IMR-90 (cell line): Measurements from ENCODE around the gene FBXW7.
"Not testable (repeated sequence)": the region's sequence is repeated elsewhere in the genome, so short reads cannot be mapped to it uniquely, and the experiment has no call there.

Experiments
- BHLHE40 ChIP-seq: fragments of 150-350 bp; IDR thresholded peaks from 2 replicates; pipeline ENCODE4 v1.6.1; 2016; ENCODE audit warnings: mild to moderate bottlenecking, low read depth, low read length
- POLR2A ChIP-seq: IDR thresholded peaks from 2 replicates; pipeline ENCODE4 v1.6.1; 2012; ENCODE audit warnings: mild to moderate bottlenecking, low read depth, low read length
- RAD21 ChIP-seq: IDR thresholded peaks from 2 replicates; pipeline ENCODE4 v1.6.1; 2012; ENCODE audit warnings: low read length, improper control_type of control experiment
- SMC3 ChIP-seq: fragments of 150-350 bp; IDR thresholded peaks from 2 replicates; pipeline ENCODE4 v1.6.1; 2016; ENCODE audit warnings: low read depth, mild to moderate bottlenecking, antibody characterized with exemption, low read length, moderate library complexity
- TF ChIP-seq, protein P1 (sequence below): conservative IDR thresholded peaks from 2 replicates; pipeline ENCODE4 v1.5.1; 2012; ENCODE audit warnings: mild to moderate bottlenecking, low read depth, low read length, improper control_type of control experiment

DNA sequence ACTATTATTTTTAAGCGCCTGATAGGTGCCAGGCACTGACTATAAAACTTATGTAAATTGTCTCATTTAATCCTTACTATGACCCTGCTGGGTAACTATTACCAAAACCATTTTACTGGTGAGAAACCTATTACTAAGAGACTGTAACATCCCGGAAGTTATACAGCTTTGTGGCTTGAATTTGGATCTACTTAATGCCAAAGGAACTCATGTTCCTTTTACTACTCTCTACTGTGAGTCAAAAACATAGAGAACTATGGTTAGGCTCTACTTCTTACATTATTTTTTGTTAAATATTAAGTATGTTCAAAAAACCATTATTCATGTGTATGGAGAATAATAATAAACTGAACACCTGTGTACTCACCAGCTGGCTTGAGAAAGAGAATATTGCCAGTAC is 14.8 kb upstream of the FBXW7 start:
- not testable (repeated sequence) for TF ChIP-seq RAD21, SMC3, POLR2A, BHLHE40
- TF ChIP-seq, protein P1, sequence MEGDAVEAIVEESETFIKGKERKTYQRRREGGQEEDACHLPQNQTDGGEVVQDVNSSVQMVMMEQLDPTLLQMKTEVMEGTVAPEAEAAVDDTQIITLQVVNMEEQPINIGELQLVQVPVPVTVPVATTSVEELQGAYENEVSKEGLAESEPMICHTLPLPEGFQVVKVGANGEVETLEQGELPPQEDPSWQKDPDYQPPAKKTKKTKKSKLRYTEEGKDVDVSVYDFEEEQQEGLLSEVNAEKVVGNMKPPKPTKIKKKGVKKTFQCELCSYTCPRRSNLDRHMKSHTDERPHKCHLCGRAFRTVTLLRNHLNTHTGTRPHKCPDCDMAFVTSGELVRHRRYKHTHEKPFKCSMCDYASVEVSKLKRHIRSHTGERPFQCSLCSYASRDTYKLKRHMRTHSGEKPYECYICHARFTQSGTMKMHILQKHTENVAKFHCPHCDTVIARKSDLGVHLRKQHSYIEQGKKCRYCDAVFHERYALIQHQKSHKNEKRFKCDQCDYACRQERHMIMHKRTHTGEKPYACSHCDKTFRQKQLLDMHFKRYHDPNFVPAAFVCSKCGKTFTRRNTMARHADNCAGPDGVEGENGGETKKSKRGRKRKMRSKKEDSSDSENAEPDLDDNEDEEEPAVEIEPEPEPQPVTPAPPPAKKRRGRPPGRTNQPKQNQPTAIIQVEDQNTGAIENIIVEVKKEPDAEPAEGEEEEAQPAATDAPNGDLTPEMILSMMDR: not testable (repeated sequence)
